HepG2 (cell line): Measurements from ENCODE around the gene FGF2.

ENCODE experiments used
- HCFC1 ChIP-seq: fragments of 150-350 bp; IDR thresholded peaks from 2 replicates; pipeline ENCODE4 v1.6.1; 2014; ENCODE audit warnings: low read depth, low read length
- IRF2 ChIP-seq: IDR thresholded peaks from 2 replicates; pipeline ENCODE4 v1.6.1; 2018; ENCODE audit warnings: missing genetic modification reagents, missing compliant biosample characterization
- TFE3 ChIP-seq: IDR thresholded peaks from 2 replicates; pipeline ENCODE4 v1.6.1; 2016
- USF2 ChIP-seq, 2 experiments: sonication (generic) in 1 of 2; formaldehyde crosslinking in 1 of 2; IDR thresholded peaks; 2 replicates each; pipeline versions ENCODE4 v1.5.1 to v1.6.1; 2011 to 2020; ENCODE audit warnings: borderline replicate concordance in 1 of 2, low read depth in 1 of 2, low read length in 1 of 2, mild to moderate bottlenecking in 1 of 2, missing genetic modification reagents in 1 of 2, moderate library complexity in 1 of 2
- ZMYM3 ChIP-seq: sonication (generic); formaldehyde crosslinking; IDR thresholded peaks from 2 replicates; pipeline ENCODE4 v1.5.1; 2020; ENCODE audit warnings: mild to moderate bottlenecking, missing genetic modification reagents
- ZNF263 ChIP-seq: sonication (generic); formaldehyde crosslinking; IDR thresholded peaks from 2 replicates; pipeline ENCODE4 v1.4.0; 2020; ENCODE audit warnings: missing genetic modification reagents
- ZNF597 ChIP-seq: sonication (generic); formaldehyde crosslinking; IDR thresholded peaks from 2 replicates; pipeline ENCODE4 v1.5.0; 2020; ENCODE audit warnings: missing genetic modification reagents
- TF ChIP-seq, protein P1 (sequence below): sonication (generic); formaldehyde crosslinking; IDR thresholded peaks from 2 replicates; pipeline ENCODE4 v1.4.0; 2020; ENCODE audit warnings: missing genetic modification reagents

GRCh38 chr4:122842392-122842791, 15.8 kb downstream of the FGF2 start:
- TF ChIP-seq TFE3 (no peak), USF2 (IDR thresholded peaks at IDR 0.05; ENCODE audit: low read depth, low read length) (no peak), USF2 (CRISPR knock-in tag; IDR thresholded peaks at IDR 0.05; ENCODE audit: borderline replicate concordance) (no peak), ZNF597 (CRISPR knock-in tag) (no peak), ZNF263 (CRISPR knock-in tag) (no peak), ZMYM3 (CRISPR knock-in tag) (no peak), HCFC1 (no peak), IRF2 (CRISPR knock-in tag) (no peak)
- TF ChIP-seq, protein P1, sequence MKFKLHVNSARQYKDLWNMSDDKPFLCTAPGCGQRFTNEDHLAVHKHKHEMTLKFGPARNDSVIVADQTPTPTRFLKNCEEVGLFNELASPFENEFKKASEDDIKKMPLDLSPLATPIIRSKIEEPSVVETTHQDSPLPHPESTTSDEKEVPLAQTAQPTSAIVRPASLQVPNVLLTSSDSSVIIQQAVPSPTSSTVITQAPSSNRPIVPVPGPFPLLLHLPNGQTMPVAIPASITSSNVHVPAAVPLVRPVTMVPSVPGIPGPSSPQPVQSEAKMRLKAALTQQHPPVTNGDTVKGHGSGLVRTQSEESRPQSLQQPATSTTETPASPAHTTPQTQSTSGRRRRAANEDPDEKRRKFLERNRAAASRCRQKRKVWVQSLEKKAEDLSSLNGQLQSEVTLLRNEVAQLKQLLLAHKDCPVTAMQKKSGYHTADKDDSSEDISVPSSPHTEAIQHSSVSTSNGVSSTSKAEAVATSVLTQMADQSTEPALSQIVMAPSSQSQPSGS (CRISPR knock-in tag): no peak
